Endothelial cell (in vitro differentiated cells): ENCODE data around the gene BBLN. TPM values are rescaled to one million over a fixed set of nuclear protein-coding genes. Genes with fewer than 3 reads are reported as not detected.
A peak's percentile ranks its signal among the peaks of the same experiment; 100 is the strongest.

Source experiments
- DNase-seq: peaks from one replicate; pipeline ENCODE4 v3.0.0; 2021; ENCODE audit warnings: low spot score
- H3K27ac Mint-ChIP-seq: one replicate; pipeline ENCODE4 v1.8.0; 2021; ENCODE audit warnings: mixed read lengths, inconsistent platforms; ENCODE audit not compliant: unreplicated experiment
- H3K27me3 Mint-ChIP-seq: one replicate; pipeline ENCODE4 v1.8.0; 2021; ENCODE audit warnings: mild to moderate bottlenecking, moderate library complexity, mixed read lengths, inconsistent platforms; ENCODE audit not compliant: unreplicated experiment
- H3K36me3 Mint-ChIP-seq: one replicate; pipeline ENCODE4 v1.8.0; 2021; ENCODE audit warnings: mild to moderate bottlenecking, low read depth, mixed read lengths, inconsistent platforms; ENCODE audit not compliant: unreplicated experiment
- H3K4me1 Mint-ChIP-seq: one replicate; pipeline ENCODE4 v1.8.0; 2021; ENCODE audit warnings: mild to moderate bottlenecking, mixed read lengths, inconsistent platforms; ENCODE audit not compliant: unreplicated experiment
- H3K4me3 Mint-ChIP-seq: one replicate; pipeline ENCODE4 v1.8.0; 2021; ENCODE audit warnings: mild to moderate bottlenecking, mixed read lengths, inconsistent platforms; ENCODE audit not compliant: unreplicated experiment
- H3K9me3 Mint-ChIP-seq: one replicate; pipeline ENCODE4 v1.8.0; 2021; ENCODE audit warnings: mixed read lengths, inconsistent platforms; ENCODE audit not compliant: unreplicated experiment
- CTCF ChIP-seq: fragments of 200-600 bp; sonication (generic); IDR thresholded peaks from one replicate; pipeline ENCODE4 v1.5.0; 2021; ENCODE audit warnings: antibody characterized with exemption; ENCODE audit not compliant: unreplicated experiment
- total RNA-seq: library from RNA; stranded (reverse); fragmentation: NEBNext Ultra II Directional; extraction: Animal tissue kit (Norgen Biotek cat#: 25700); gene quantifications from one replicate; pipeline ENCODE4 v1.2.1, GENCODE V29; 2021; ENCODE audit not compliant: unreplicated experiment

BBLN gene
- total RNA-seq, 1 donor from 2014 or later, result 62.1 TPM

- Mint-ChIP-seq H3K4me3 (no peak overlapping the region), H3K9me3 (no peaks in the 10 kb centered on the region), H3K27me3 (peaks cover 6% of the 10 kb centered on the region), H3K27ac (no peak overlapping the region), H3K4me1 (no peaks in the 10 kb centered on the region), H3K36me3 (peaks cover 46% of the 10 kb centered on the region)
- TF ChIP-seq CTCF, result no peak
- DNase-seq, result no peak
Measured at GRCh38 chr9:128182893-128183588, 23.0 kb downstream of the BBLN start.

GRCh38 chr9:128185979-128186965 lies 26.2 kb downstream of the BBLN start:
- no peak for TF ChIP-seq CTCF
- Mint-ChIP-seq H3K9me3 (no peaks in the 10 kb centered on the region), H3K36me3 (peaks cover 37% of the 10 kb centered on the region), H3K4me1 (peaks cover 7% of the 10 kb centered on the region), H3K27ac (peak overlapping the region; percentile 15), H3K4me3 (peak overlapping the region; percentile 50), H3K27me3 (peaks cover 9% of the 10 kb centered on the region)
- no peak for DNase-seq

- no peak for TF ChIP-seq CTCF
- H3K27ac Mint-ChIP-seq, result no peak overlapping the region
- peaks cover 12% of the 10 kb centered on the region for H3K4me1 Mint-ChIP-seq
- H3K9me3 Mint-ChIP-seq, result no peaks in the 10 kb centered on the region
- H3K4me3 Mint-ChIP-seq, result no peak overlapping the region
- H3K27me3 Mint-ChIP-seq, result peaks cover 9% of the 10 kb centered on the region
- no peak for DNase-seq
- peaks cover 34% of the 10 kb centered on the region for H3K36me3 Mint-ChIP-seq
Measured at GRCh38 chr9:128187361-128187760, 27.3 kb downstream of the BBLN start.

- Mint-ChIP-seq H3K9me3 (no peaks in the 10 kb centered on the region), H3K36me3 (peaks cover 29% of the 10 kb centered on the region), H3K4me1 (peaks cover 12% of the 10 kb centered on the region), H3K4me3 (peak overlapping the region; percentile 62), H3K27ac (no peak overlapping the region), H3K27me3 (peaks cover 7% of the 10 kb centered on the region)
- DNase-seq, result no peak
- TF ChIP-seq CTCF, result no peak
Measured at GRCh38 chr9:128188209-128188608, 28.1 kb downstream of the BBLN start.
